CD4-positive, alpha-beta T cell treated with Interleukin-6 for 4 hours (primary cell): ENCODE results near the gene DEUP1.
A peak's percentile ranks its signal among the peaks of the same experiment; 100 is the strongest.
"Not testable (repeated sequence)": the region's sequence is repeated elsewhere in the genome, so short reads cannot be mapped to it uniquely, and the experiment has no call there.

Experiments used
- DNase-seq: peaks from one replicate; pipeline ENCODE4 v3.0.0-alpha.2; 2020; ENCODE audit warnings: mixed read lengths

The DEUP1 gene

DNA sequence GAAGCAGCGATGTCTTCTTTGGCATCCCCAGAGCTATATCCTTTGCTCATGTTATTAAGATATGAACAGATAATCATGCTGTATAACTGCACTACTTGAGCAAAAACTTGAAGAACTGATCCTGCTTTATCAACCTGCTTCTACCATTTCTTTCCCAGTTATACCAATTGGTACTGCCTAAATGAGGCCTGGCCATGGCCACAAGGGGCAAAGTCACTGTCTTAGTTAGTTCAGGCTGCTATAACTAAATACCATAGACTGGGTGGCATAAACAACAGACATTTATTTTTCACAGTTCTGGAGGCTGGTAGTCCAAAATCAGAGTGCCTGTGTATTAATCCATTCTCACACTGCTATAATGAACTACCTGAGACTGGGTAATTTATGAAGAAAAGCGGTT is 37.5 kb downstream of the DEUP1 start:
- no peak for DNase-seq

DNA sequence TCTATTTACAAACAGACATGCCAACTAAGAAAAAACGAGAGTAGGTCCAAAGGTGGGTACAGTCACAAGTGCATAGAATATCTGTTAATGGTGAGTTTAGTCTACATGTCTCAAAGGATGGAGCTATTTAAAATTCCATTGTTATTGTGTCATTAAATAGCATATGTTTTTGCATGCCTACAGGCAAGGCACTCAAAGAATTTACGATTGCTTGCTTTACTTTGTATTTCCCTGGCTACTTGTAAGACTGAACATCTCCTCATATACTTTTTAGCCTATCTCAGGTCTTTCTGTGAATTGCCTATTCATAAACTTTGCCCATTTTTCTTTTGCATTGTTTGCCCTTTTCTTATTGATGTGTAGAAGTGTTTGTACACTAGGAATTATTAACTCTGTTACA is 39.7 kb downstream of the DEUP1 start:
- no peak for DNase-seq

DNA sequence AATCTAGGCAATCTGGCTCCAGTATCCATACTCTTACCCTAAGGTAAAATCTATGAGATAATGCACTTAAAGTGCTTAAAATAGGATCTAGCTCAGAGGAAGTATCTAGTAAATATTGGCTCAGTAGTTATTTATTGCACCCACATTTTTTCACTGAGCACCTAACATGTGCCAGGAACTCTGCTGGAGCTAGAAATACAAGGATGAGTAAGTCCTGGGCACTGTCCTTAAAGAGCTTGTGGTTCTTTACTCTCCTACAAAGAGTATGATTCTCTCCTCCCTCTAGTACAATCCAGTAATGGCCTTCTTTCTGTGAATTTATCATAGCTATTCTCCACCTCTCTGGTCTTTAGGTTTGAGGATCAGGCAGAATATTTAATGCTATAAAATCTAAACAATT is 59.2 kb downstream of the DEUP1 start:
- no peak for DNase-seq

DNA sequence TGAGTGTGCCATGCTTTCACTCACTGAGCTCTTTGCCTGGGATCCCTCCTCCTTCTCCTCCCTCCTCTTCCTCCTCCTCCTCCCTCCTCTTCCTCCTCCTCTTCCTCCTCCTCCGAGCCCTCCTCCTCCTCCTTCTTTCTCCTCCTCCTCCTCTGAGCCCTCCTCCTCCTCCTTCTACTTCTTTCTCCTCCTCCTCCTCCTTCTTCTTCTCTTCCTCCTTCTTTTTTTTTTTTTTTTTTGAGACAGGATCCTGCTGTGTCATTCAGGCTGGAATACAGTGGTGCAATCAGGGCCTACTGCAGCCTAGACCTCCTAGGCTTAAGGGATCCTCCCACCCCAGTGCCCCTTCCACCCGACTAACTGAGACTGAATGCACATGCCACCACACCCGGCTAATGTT is 62.3 kb downstream of the DEUP1 start:
- DNase-seq: no peak

DNA sequence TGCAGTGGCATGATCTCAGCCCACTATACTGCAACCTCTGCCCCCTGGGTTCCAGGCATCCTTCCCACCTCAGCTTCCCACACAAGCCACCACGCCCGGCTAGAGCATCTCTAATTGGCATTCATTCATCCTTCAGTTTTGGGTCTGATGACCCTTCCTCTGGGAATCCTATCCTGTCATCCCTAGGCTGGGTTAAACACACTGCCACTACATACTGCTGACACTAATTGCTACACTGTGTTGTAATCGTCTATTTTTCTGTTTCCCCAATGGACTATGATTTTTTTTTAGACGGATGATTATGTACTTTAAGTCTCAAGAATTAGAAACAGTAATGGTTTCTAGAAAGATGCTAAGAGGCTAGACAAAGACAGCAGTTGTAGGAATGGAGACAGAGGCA is 62.8 kb downstream of the DEUP1 start:
- DNase-seq: no peak

DNA sequence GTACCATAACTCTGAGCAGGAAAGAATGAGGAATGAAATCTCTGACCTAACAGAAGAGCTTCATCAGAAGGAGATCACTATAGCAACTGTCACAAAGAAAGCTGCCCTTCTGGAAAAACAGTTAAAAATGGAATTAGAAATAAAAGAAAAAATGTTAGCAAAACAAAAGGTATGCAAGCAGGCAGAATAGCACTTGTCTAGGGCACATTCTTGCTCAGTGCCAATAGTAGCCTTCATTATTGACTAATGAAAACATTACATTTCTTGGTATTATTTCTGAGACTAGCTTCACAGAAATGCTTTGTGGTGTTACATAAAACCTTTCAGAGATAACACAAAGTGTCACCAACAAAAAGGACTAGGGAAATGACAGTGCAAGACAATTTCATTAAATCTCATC is 63.9 kb downstream of the DEUP1 start:
- DNase-seq: no peak

DNA sequence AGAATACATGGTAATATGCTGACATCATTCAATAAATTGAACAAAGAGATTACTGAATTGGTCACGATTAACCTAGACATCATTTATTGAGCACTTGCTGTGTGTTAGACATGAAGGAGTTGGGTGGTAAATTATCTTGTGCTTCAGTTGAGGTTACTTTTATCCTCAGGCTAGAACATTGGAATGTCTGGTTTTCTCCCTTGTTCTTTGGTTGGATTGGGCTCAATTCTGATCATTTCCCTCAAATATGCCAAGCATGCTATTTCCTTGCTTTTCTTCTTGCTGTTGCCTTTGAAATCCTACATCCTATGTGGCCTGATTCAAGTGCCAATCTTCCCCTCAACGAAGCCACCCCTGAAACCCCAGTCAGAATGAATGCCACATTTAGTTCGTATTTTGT is 65.8 kb downstream of the DEUP1 start:
- DNase-seq: no peak

DNA sequence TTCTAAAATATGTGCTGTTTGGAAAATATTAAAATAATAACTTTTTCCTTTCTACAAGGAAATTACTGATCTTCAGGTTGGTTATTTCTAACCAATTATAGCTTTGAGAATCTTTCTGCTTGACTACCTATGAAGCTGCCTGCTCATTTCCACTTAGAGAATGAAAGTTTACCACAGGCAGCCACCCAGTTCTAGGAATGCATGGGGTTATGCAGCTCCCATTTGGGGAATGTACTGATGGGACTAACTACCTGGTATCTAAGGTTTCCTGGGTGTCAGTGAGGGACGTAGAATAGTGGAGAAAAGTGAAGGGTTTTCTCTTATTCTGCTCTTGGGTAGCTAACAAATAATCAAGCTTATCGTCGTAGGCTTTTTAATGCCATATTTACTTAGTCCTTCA is 73.4 kb downstream of the DEUP1 start:
- no peak for DNase-seq

DNA sequence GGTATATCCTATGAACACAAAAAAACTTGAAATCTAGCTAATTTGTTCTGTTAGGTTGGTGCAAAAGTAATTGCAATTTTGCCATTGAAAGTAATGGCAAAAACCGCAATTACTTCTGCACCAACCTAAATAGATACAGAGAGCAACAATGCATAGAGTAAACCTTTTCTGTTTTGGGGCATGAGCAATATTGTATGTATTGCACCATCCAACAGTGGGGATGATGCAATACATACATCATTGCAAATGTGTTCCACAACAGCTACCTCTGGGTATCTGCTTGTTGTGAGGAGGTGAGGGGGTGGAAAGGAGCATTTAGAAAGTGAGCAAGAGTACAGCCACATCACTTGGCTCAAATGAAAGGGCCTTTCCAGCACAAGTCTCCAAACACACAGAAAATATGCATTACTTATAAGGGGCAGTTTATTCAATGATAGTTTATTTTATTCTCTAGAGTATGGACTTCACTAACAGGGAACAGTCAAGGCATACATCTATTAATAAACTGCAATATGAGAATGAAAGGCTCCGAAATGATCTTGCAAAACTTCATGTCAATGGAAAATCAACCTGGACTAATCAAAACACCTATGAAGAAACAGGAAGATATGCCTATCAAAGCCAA is 77.3 kb downstream of the DEUP1 start:
- no peak for DNase-seq

DNA sequence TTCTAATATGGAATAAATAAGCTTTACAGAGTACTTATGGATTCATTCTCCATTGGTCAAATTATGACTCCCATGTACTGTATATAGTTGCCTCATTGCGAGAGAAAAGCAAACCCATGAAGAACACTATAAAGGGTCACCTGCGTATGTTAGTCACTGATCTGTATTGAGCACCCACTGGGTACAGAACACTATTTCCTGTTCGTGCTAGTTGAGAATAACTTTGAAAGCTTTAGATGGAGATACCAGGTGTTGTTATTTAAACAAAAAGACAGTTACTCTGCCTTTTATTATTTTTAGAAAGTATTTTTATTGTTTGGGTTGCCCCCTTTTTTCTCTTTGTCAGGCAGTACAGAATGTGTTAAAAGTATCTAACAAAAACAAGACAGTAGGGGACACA is 79.9 kb downstream of the DEUP1 start:
- no peak for DNase-seq

DNA sequence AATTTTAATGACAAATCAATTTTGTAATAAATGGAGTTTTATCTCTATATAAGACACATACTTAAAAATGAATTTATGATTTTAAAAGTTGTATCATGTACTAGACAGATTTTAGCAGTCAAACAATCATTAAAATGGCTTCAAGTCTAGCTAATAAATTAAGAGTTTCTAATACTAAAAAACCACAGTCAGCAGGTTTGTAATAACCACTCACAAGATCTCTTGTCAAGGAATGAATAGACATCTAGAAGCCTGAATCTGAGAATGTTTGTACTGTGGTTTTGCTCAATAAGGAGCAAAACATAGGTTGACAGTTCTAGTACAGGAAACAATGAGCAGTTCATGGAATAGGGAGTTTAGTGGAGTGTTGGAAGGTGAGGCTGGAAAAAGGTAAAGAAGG is 81.2 kb downstream of the DEUP1 start:
- DNase-seq: no peak

DNA sequence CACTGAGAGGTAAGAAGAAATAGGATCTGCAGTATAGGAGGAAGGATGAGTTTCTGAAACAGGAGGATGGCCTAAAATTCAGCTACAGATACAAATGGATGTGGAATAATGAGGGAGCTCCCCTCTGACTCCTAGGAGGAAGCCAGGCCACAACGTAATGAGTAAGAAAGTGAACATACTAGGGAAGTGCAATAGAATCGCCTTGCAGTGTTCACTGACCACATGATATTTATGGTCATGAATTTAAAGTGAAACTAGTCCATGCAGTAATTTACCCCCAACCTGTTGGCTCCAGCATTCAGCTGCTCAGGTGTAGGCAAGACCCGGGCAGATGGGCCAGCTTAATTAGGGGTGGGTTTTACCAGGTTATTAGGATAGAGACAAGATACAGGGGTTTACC is 101.7 kb downstream of the DEUP1 start:
- DNase-seq: no peak

DNA sequence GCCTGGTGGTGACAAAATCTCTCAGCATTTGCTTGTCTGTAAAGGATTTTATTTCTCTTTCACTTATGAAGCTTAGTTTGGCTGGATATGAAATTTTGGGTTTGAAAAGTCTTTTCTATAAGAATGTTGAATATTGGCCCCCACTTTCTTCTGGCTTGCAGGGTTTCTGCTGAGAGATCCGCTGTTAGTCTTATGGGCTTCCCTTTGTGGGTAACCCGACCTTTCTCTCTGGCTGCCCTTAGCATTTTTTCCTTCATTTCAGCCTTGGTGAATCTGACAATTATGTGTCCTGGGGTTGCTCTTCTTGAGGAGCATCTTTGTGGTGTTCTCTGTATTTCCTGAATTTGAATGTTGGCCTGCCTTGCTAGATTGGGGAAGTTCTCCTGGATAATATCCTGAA is 112.7 kb downstream of the DEUP1 start:
- DNase-seq: not testable (repeated sequence)

DNA sequence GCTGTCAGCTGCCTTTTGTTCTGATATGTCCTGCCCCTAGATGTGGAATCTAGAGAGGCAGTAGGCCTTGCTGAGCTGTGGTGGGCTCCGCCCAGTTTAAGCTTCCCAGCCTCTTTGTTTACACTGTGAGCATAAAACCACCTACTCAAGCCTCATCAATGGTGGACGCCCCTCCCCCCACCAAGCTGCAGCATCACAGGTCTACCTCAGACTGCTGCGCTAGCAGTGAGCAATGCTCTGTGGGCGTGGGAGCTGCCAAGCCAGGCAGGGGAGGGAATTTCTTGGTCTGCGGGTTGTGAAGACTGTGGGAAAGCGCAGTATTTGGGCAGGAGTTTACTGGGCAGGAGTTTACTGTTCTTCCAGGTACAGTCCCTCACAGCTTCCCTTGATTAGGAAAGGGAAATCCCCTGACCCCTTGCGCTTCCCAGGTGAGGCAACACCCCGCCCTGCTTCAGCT is 114.1 kb downstream of the DEUP1 start:
- peak; percentile 19 for DNase-seq

DNA sequence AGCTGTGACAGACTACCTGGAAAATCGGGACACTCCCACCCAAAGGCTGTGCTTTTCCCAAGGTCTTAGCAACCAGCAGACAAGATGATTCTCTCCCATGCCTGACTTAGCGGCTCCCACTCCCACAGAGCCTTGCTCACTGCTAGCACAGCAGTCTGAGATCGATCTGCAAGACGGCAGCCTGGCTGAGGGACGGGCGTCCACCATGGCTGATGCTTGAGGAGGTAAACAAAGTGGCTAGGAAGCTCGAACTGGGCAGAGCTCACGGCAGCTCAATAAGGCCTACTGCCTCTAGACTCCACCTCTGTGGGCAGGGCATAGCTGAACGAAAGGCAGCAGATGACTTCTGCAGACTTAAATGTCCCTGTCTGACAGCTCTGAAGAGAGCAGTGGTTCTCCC is 127.7 kb downstream of the DEUP1 start:
- no peak for DNase-seq

DNA sequence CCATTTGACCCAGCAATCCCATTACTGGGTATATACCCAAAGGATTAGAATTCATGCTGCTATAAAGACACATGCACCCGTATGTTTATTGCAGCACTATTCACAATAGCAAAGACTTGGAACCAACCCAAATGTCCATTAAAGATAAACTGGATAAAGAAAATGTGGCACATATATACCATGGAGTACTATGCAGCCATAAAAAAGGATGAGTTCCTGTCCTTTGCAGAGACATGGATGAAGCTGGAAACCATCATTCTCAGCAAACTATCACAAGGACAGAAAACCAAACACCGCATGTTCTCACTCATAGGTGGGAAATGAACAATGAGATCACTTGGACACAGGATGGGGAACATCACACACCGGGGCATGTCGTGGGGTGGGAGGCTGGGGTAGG is 133.1 kb downstream of the DEUP1 start:
- not testable (repeated sequence) for DNase-seq

DNA sequence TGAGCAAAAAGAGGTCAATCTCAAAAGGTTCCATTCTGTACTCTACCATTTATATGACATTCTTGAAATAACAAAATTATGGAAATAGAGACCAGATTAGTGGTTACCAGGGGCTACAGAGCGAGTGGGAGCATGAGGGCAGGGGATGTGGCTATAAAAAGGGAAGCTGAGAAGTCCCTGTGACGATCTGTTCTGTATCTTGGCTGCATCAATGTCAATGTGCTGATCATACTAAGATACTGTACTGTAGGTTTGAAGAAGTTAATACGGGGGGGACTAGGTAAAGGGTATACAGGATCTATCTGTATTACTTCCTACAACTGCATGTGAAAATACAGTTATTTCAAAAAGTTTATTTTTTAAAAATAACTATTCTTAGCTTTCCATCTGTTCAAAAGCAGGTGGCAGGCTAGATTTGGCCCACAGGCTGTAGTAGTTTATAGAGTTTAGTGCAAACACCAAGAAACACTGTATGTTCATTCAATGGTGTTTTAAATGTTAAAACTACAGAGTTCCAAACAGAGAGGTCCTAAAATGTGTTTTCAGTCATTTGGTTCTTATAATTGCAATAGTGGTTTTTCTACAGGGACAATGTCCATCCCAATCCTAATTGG is 134.5 kb downstream of the DEUP1 start:
- no peak for DNase-seq

DNA sequence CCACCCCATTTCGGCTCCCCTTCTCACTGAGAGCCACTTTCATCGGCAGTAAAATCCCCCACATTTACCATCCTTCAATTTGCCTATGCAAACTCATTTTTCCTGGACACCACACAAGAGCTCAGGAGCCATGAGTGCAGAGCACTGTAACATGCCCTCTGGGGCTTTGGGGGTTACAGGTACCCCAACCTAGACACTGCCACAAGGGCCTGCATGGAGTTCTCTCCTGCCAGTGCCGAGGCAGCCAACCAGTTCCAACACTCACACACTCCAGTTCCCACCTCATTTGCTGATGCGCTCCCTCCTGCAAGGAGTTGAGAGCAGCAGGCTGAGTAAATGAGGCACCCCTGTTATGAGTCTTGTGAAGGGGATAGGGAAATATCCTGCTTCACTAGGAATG is 136.5 kb downstream of the DEUP1 start:
- DNase-seq: no peak

DNA sequence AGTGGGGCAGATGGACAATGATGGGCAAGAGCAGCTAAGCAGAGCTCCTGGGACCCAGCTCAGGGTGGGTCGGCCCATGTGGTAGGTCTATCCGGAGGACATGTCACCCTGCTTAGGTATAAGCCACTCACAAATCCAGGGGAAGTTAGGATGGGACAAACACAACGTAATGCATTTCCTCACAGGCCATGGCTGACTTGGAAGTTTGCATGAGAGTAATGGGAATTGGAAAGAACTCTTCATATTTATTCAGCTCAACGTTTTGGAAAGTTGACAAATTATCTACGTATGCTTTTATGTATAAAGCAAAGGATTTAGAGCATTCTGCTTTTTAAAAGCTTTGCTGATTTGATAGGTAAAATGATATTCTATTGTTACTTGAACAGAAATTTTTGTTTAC is 137.7 kb downstream of the DEUP1 start:
- no peak for DNase-seq

DNA sequence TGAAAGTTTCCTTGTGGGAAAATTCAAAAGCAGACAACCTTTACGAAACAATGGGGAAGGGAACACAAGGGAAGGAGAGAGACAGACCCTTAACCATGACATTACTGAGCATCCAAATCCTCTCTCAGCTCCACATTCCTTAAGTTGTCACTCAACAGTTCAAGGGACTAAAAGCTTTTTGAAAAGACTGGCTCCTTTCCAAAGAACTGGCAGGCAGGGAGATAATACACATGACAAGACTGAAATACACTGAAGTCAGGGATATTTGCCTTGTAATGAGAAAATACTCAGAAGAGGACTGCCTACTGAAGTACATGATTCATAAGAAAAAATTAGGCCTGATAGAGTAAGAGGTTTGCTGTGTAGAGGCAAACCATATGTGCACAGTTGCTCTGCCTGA is 143.6 kb downstream of the DEUP1 start:
- DNase-seq: no peak

DNA sequence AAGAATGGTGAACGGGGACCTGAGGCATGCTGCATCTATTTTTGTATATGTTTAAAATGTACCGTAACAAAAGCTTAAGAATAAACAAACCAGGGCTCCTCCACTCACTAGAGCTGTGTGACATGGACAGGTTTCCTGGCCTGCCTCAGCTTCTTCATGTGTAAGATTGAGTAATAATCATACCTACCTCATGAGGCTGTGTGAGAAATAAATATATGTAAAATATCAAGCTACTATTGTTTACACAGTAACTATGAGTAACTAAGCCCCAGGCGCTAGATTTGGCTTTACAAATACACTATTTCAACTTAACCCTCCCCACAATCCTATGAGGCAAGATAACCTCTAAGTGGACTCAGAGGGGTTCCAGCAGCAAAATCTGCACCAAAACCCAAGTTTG is 146.3 kb downstream of the DEUP1 start:
- no peak for DNase-seq

DNA sequence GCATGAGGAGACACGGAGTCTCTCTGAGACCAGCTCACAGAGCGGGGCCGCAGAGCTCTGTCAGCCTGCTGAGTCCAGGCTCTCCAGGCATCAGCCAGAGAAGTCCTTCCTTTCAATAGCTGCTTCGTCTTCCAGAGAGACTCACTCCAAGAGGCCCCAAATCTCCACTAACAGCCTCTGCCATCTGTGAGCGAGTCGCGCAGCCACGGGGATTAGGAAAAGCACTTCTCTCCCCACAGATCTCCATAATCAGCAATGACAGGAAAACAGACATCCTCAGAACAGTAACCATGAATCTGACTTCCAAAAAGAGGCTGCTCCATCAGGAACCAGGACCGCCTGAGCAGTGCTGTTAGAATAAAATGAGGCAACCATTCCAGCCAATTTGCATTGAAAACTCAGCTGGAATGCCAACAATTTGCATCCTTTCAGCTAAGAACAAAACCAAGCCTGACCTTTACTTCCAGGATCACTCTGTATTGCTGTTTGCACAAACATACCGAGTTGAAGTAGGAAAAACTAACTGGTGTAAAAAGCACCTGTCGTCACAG is 147.2 kb downstream of the DEUP1 start:
- no peak for DNase-seq

DNA sequence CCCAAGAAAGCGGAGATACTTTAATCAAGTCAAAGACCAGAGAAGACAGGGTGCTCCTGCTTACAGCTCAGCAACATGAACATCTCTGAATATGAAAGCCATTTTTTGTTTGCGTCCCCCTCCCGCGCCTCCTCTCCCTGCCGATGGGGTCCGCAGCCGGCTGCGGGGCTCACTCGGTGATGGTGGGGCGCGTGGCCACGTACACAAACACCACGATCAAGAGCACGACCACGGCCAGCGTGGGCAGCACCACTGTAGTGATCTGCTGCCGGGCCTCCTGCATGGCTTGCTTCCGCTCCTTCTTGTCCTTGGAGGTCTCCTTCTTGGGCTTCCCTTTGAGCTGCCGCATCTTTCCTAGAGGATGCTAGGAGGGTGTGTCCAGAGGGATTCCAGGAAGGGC is 148.3 kb downstream of the DEUP1 start:
- no peak for DNase-seq

DNA sequence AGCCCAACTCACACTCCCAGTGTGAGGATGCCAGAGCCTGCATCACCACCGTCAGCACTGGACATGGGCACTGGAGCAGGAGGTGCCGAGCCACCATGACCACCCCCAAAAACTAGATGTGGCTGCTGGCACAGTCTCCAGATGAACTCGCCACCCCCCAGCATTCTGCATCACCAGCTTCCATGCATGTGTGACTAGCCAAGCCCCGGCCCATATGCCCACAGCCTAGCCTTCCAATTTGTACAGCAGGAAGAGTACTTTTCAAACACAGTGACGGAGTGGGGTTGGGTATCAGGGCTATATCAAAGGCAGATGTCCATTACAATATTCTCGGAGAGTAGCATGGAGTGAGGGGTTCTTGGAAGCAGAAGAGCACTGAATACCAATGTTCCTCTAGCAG is 149.7 kb downstream of the DEUP1 start:
- no peak for DNase-seq

DNA sequence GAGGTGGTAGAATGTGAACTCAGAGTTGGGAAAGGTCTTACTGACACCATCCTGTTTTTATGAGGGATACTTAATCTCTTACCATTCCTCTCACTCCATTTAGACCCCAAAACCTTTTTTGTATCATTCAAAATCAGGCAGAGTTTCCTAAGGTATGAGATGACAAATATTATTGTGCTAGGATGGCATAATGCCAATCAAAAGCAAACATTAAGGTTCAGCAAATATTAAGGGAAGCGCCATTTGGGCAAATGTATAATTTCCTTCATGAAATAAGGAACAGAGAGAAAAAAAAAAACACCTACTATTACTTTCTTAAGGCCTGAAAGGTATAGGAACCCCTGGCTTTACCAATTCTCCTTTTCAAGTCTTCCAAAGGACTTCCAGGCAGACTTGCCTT is 150.2 kb downstream of the DEUP1 start:
- DNase-seq: no peak
